Measurements from ENCODE around the gene RNASE8.

RNASE8 gene

DNA sequence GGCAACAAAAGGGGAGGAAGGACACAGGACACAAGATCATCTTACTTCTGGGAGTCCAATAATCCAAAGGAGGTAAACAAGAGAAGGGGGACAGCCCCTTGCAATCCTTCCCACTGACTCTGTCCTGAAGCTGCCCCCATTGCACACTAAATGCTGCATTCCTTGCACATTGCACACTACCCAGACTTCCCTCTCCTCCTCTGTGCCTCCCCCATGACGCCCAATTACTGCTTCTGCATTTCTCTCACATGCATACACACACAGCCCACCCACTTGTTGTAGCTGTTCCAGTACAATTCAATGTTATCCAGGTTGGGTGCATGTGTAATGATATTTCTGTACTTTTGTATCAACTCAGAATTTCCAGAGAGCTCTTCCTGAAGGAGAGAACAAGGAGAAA is 38.3 kb upstream of the RNASE8 start:
- Histone ChIP-seq H3K9ac (ENCODE audit: low read length in 5 of 5) (no peak overlapping the region), H3K4me3 (ENCODE audit: low read depth in 1 of 5, low read length in 5 of 5) (no peak overlapping the region)

DNA sequence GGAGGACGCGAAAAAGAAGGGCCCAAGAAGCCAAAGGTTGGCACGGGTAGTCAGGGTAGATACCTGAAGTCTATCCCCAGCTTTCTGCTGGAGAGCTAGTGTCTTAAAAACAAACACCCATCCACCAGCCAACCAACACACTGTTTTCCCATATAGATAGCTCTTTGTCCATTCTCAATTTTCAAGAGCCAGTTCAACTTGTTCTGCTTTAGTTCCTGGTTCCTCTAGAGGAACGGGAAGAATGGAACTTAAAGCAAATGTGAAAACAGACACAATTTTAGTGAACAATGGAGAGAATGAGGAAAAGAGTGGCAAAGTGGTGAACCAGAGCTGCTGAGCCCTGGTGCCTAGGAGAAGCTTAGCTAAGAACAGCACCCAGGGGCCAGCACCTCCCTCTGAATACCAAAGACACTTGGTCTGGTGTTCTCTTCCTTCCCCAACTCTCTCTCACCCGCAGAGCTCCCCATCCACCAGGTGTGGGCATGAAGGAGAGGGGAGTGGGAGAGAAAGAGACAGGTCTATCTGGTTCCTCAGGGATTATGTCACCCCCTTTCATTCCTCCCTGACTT is 36.6 kb upstream of the RNASE8 start:
- Histone ChIP-seq H3K9me3 (ENCODE audit: control insufficient read depth in 5 of 5, low read length in 5 of 5) (no peaks in the 10 kb centered on the region), H3K27ac (ENCODE audit: low read depth, low read length) (no peak overlapping the region), H3K4me3 (ENCODE audit: low read depth in 1 of 5, low read length in 5 of 5) (no peak overlapping the region), H3K4me1 (ENCODE audit: control insufficient read depth in 5 of 5, insufficient read depth in 5 of 5, low read length in 5 of 5) (peaks cover 3 to 34% (median 31%) of the 10 kb centered on the region in 5 donors), H3K27me3 (ENCODE audit: control insufficient read depth in 5 of 5, insufficient read depth in 4 of 5, low read length in 5 of 5) (no peaks in the 10 kb centered on the region), H3K9ac (ENCODE audit: low read length in 5 of 5) (no peak overlapping the region), H3K36me3 (ENCODE audit: control insufficient read depth in 5 of 5, insufficient read depth in 5 of 5, low read length in 5 of 5) (peaks cover 5 to 60% (median 53%) of the 10 kb centered on the region in 5 donors)

More for the DNA sequence above, 38.3 kb upstream of the RNASE8 start:
- no peak overlapping the region for H3K27ac ChIP-seq (ENCODE audit: low read depth, low read length)
- H3K4me1 ChIP-seq (ENCODE audit: control insufficient read depth in 5 of 5, insufficient read depth in 5 of 5, low read length in 5 of 5): peaks cover 6 to 28% (median 26%) of the 10 kb centered on the region in 5 donors
- H3K27me3 ChIP-seq (ENCODE audit: control insufficient read depth in 5 of 5, insufficient read depth in 4 of 5, low read length in 5 of 5): no peaks in the 10 kb centered on the region
- no peaks in the 10 kb centered on the region for H3K9me3 ChIP-seq (ENCODE audit: control insufficient read depth in 5 of 5, low read length in 5 of 5)
- peaks cover 5 to 60% (median 53%) of the 10 kb centered on the region in 5 donors for H3K36me3 ChIP-seq (ENCODE audit: control insufficient read depth in 5 of 5, insufficient read depth in 5 of 5, low read length in 5 of 5)

GRCh38 chr14:21022686-21023085 is 34.9 kb upstream of the RNASE8 start:
- no peak overlapping the region for H3K27ac ChIP-seq (ENCODE audit: low read depth, low read length)
- peaks cover 3 to 45% (median 40%) of the 10 kb centered on the region in 5 donors for H3K36me3 ChIP-seq (ENCODE audit: control insufficient read depth in 5 of 5, insufficient read depth in 5 of 5, low read length in 5 of 5)
- peak overlapping the region in 4 of 5 donors; percentile 75 to 87 (median 82) for H3K4me3 ChIP-seq (ENCODE audit: low read depth in 1 of 5, low read length in 5 of 5)

GRCh38 chr14:21023174-21023573 is 34.4 kb upstream of the RNASE8 start:
- Histone ChIP-seq H3K4me3 (ENCODE audit: low read depth in 1 of 5, low read length in 5 of 5) (peak overlapping the region in 4 of 5 donors; percentile 75 to 87 (median 82)), H3K9ac (ENCODE audit: low read length in 5 of 5) (peak overlapping the region in 2 of 5 donors; percentile 77 to 84), H3K27ac (ENCODE audit: low read depth, low read length) (peak overlapping the region; percentile 65), H3K4me1 (ENCODE audit: control insufficient read depth in 5 of 5, insufficient read depth in 5 of 5, low read length in 5 of 5) (peaks cover 3 to 42% (median 33%) of the 10 kb centered on the region in 5 donors), H3K9me3 (ENCODE audit: control insufficient read depth in 5 of 5, low read length in 5 of 5) (no peaks in the 10 kb centered on the region), H3K36me3 (ENCODE audit: control insufficient read depth in 5 of 5, insufficient read depth in 5 of 5, low read length in 5 of 5) (peaks cover 3 to 40% (median 35%) of the 10 kb centered on the region in 5 donors), H3K27me3 (ENCODE audit: control insufficient read depth in 5 of 5, insufficient read depth in 4 of 5, low read length in 5 of 5) (no peaks in the 10 kb centered on the region)

More at GRCh38 chr14:21022686-21023085, 34.9 kb upstream of the RNASE8 start:
- no peaks in the 10 kb centered on the region for H3K27me3 ChIP-seq (ENCODE audit: control insufficient read depth in 5 of 5, insufficient read depth in 4 of 5, low read length in 5 of 5)
- no peaks in the 10 kb centered on the region for H3K9me3 ChIP-seq (ENCODE audit: control insufficient read depth in 5 of 5, low read length in 5 of 5)
- H3K9ac ChIP-seq (ENCODE audit: low read length in 5 of 5): peak overlapping the region in 2 of 5 donors; percentile 41 to 84
- H3K4me1 ChIP-seq (ENCODE audit: control insufficient read depth in 5 of 5, insufficient read depth in 5 of 5, low read length in 5 of 5): peaks cover 3 to 42% (median 33%) of the 10 kb centered on the region in 5 donors

GRCh38 chr14:21023817-21024584 is 33.6 kb upstream of the RNASE8 start:
- H3K27ac ChIP-seq (ENCODE audit: low read depth, low read length): peak overlapping the region; percentile 65
- peaks cover under 1 to 32% (median 27%) of the 10 kb centered on the region in 5 donors for H3K36me3 ChIP-seq (ENCODE audit: control insufficient read depth in 5 of 5, insufficient read depth in 5 of 5, low read length in 5 of 5)
- no peaks in the 10 kb centered on the region for H3K27me3 ChIP-seq (ENCODE audit: control insufficient read depth in 5 of 5, insufficient read depth in 4 of 5, low read length in 5 of 5)
- H3K4me1 ChIP-seq (ENCODE audit: control insufficient read depth in 5 of 5, insufficient read depth in 5 of 5, low read length in 5 of 5): peaks cover 3 to 42% (median 33%) of the 10 kb centered on the region in 5 donors
- H3K9me3 ChIP-seq (ENCODE audit: control insufficient read depth in 5 of 5, low read length in 5 of 5): no peaks in the 10 kb centered on the region
- H3K4me3 ChIP-seq (ENCODE audit: low read depth in 1 of 5, low read length in 5 of 5): peak overlapping the region; percentile 75 to 87 (median 82)
- H3K9ac ChIP-seq (ENCODE audit: low read length in 5 of 5): peak overlapping the region; percentile 66 to 84 (median 71)

- no peaks in the 10 kb centered on the region for H3K9me3 ChIP-seq (ENCODE audit: control insufficient read depth in 5 of 5, low read length in 5 of 5)
- H3K36me3 ChIP-seq (ENCODE audit: control insufficient read depth in 5 of 5, insufficient read depth in 5 of 5, low read length in 5 of 5): peaks cover 0 to 24% (median 19%) of the 10 kb centered on the region in 5 donors
- H3K9ac ChIP-seq (ENCODE audit: low read length in 5 of 5): peak within 1 kb of the TSS; percentile 66 to 84 (median 71)
- H3K27me3 ChIP-seq (ENCODE audit: control insufficient read depth in 5 of 5, insufficient read depth in 4 of 5, low read length in 5 of 5): no peaks in the 10 kb centered on the region
- H3K4me3 ChIP-seq (ENCODE audit: low read depth in 1 of 5, low read length in 5 of 5): peak within 1 kb of the TSS; percentile 77 to 87 (median 82)
- H3K27ac ChIP-seq (ENCODE audit: low read depth, low read length): peak within 1 kb of the TSS; percentile 65
- peaks cover 3 to 42% (median 33%) of the 10 kb centered on the region in 5 donors for H3K4me1 ChIP-seq (ENCODE audit: control insufficient read depth in 5 of 5, insufficient read depth in 5 of 5, low read length in 5 of 5)
Measured at GRCh38 chr14:21024585-21025370, 32.8 kb upstream of the RNASE8 start, which contains the start of gene NDRG2. NDRG2 (minus strand) TSS chr14:21025061; CDS start chr14:21023315, 1,746 bp downstream.

GRCh38 chr14:21025371-21026273 is 32.0 kb upstream of the RNASE8 start:
- Histone ChIP-seq H3K36me3 (ENCODE audit: control insufficient read depth in 5 of 5, insufficient read depth in 5 of 5, low read length in 5 of 5) (peaks cover 0 to 18% (median 14%) of the 10 kb centered on the region in 5 donors), H3K27me3 (ENCODE audit: control insufficient read depth in 5 of 5, insufficient read depth in 4 of 5, low read length in 5 of 5) (no peaks in the 10 kb centered on the region), H3K27ac (ENCODE audit: low read depth, low read length) (peak overlapping the region; percentile 62), H3K4me3 (ENCODE audit: low read depth in 1 of 5, low read length in 5 of 5) (peak overlapping the region; percentile 61 to 84 (median 77)), H3K9ac (ENCODE audit: low read length in 5 of 5) (peak overlapping the region in 3 of 5 donors; percentile 33 to 65 (median 43)), H3K9me3 (ENCODE audit: control insufficient read depth in 5 of 5, low read length in 5 of 5) (no peaks in the 10 kb centered on the region), H3K4me1 (ENCODE audit: control insufficient read depth in 5 of 5, insufficient read depth in 5 of 5, low read length in 5 of 5) (peaks cover 3 to 42% (median 33%) of the 10 kb centered on the region in 5 donors)

- H3K27me3 ChIP-seq (ENCODE audit: control insufficient read depth in 5 of 5, insufficient read depth in 4 of 5, low read length in 5 of 5): no peaks in the 10 kb centered on the region
- peak overlapping the region in 1 of 5 donors; percentile 48 for H3K9ac ChIP-seq (ENCODE audit: low read length in 5 of 5)
- H3K36me3 ChIP-seq (ENCODE audit: control insufficient read depth in 5 of 5, insufficient read depth in 5 of 5, low read length in 5 of 5): peaks cover 0 to 10% (median 6%) of the 10 kb centered on the region in 5 donors
- H3K4me3 ChIP-seq (ENCODE audit: low read depth in 1 of 5, low read length in 5 of 5): peak overlapping the region in 1 of 5 donors; percentile 25
- H3K4me1 ChIP-seq (ENCODE audit: control insufficient read depth in 5 of 5, insufficient read depth in 5 of 5, low read length in 5 of 5): peaks cover 3 to 42% (median 33%) of the 10 kb centered on the region in 5 donors
- H3K27ac ChIP-seq (ENCODE audit: low read depth, low read length): peak overlapping the region; percentile 35
- H3K9me3 ChIP-seq (ENCODE audit: control insufficient read depth in 5 of 5, low read length in 5 of 5): no peaks in the 10 kb centered on the region
Measured at GRCh38 chr14:21026274-21026987, 31.2 kb upstream of the RNASE8 start.
